ENCODE data around the gene ARHGEF7. TPM values are rescaled to one million over a fixed set of nuclear protein-coding genes. Genes with fewer than 3 reads are reported as not detected.

ARHGEF7 gene
- total and polyA plus RNA-seq, 8 donors: 11.6 to 126 (median 49.7) TPM

- Histone ChIP-seq H3K27me3 (peaks cover 0 to 66% (median 31%) of the 10 kb centered on the region in 3 donors), H3K27ac (no peak overlapping the region), H3K4me3 (no peak overlapping the region), H3K36me3 (no peaks in the 10 kb centered on the region), H3K4me1 (no peaks in the 10 kb centered on the region), H3K9me3 (no peaks in the 10 kb centered on the region)
- no peak for DNase-seq
- WGBS, 5 donors: 67 to 77% (median 71%) methylated on average over 9 of the region's 9 CpGs
- no peak for TF ChIP-seq CTCF (IDR thresholded peaks at IDR 0.05)
- no peak for TF ChIP-seq POLR2A (IDR thresholded peaks at IDR 0.05)
- no peak for TF ChIP-seq POLR2AphosphoS5 (IDR thresholded peaks at IDR 0.05)
- TF ChIP-seq EP300 (IDR thresholded peaks at IDR 0.05): no peak
- intact Hi-C loops (cut with DNase I; ENCODE audit: low total_unique reads): no loop called here
These were observed 19.1 kb upstream of the ARHGEF7 start for GRCh38 chr13:111095911-111096501.

GRCh38 chr13:111099290-111099689 is 15.8 kb upstream of the ARHGEF7 start:
- Histone ChIP-seq H3K27ac (no peak overlapping the region), H3K9me3 (peaks cover 0 to 13% (median 10%) of the 10 kb centered on the region in 4 donors), H3K4me1 (no peaks in the 10 kb centered on the region), H3K36me3 (no peaks in the 10 kb centered on the region), H3K27me3 (peaks cover 0 to 53% (median 21%) of the 10 kb centered on the region in 3 donors), H3K4me3 (no peak overlapping the region)
- WGBS, 5 donors: 54 to 76% (median 70%) methylated on average over 1 of the region's 1 CpG
- TF ChIP-seq POLR2AphosphoS5 (IDR thresholded peaks at IDR 0.05): no peak
- TF ChIP-seq CTCF (IDR thresholded peaks at IDR 0.05): no peak
- no peak for TF ChIP-seq POLR2A (IDR thresholded peaks at IDR 0.05)
- no peak for DNase-seq
- intact Hi-C loops (cut with DNase I; ENCODE audit: low total_unique reads): no loop called here

- peaks cover 0 to 12% (median 2%) of the 10 kb centered on the region in 4 donors for H3K9me3 ChIP-seq
- peaks cover 0 to 62% (median 23%) of the 10 kb centered on the region in 3 donors for H3K27me3 ChIP-seq
- TF ChIP-seq EP300 (IDR thresholded peaks at IDR 0.05): no peak
- peaks cover 7 to 11% (median 10%) of the 10 kb centered on the region in 4 donors for H3K4me1 ChIP-seq
- no peak for DNase-seq
- H3K4me3 ChIP-seq: no peak overlapping the region
- intact Hi-C loops (cut with DNase I; ENCODE audit: low total_unique reads): no loop called here
- no peak overlapping the region for H3K27ac ChIP-seq
- WGBS, 5 donors: 67 to 77% (median 71%) methylated on average over 2 of the region's 2 CpGs
- no peaks in the 10 kb centered on the region for H3K36me3 ChIP-seq
These were observed 5.1 kb upstream of the ARHGEF7 start for GRCh38 chr13:111110054-111110453.

GRCh38 chr13:111111376-111111937 is 3.7 kb upstream of the ARHGEF7 start:
- no peak overlapping the region for H3K27ac ChIP-seq
- peaks cover 0 to 7% (median 0%) of the 10 kb centered on the region in 4 donors for H3K9me3 ChIP-seq
- H3K27me3 ChIP-seq: peaks cover 0 to 76% (median 34%) of the 10 kb centered on the region in 3 donors
- H3K4me3 ChIP-seq: no peak overlapping the region
- 82 to 91% (median 87%) methylated on average over 7 of the region's 7 CpGs for WGBS, 5 donors
- intact Hi-C loops (cut with DNase I; ENCODE audit: low total_unique reads): no loop called here
- no peaks in the 10 kb centered on the region for H3K36me3 ChIP-seq
- H3K4me1 ChIP-seq: peaks cover 18 to 22% (median 21%) of the 10 kb centered on the region in 4 donors
- no peak for TF ChIP-seq POLR2AphosphoS5 (IDR thresholded peaks at IDR 0.05)
- TF ChIP-seq EP300 (IDR thresholded peaks at IDR 0.05): no peak
- TF ChIP-seq CTCF (IDR thresholded peaks at IDR 0.05): no peak
- TF ChIP-seq POLR2A (IDR thresholded peaks at IDR 0.05): no peak
- DNase-seq: no peak

- H3K9me3 ChIP-seq: peaks cover 0 to 7% (median 0%) of the 10 kb centered on the region in 4 donors
- intact Hi-C loops (cut with DNase I; ENCODE audit: low total_unique reads): no loop called here
- TF ChIP-seq EP300 (IDR thresholded peaks at IDR 0.05): no peak
- no peak for TF ChIP-seq POLR2A (IDR thresholded peaks at IDR 0.05)
- TF ChIP-seq CTCF (IDR thresholded peaks at IDR 0.05): no peak
- no peak for TF ChIP-seq POLR2AphosphoS5 (IDR thresholded peaks at IDR 0.05)
- no peak overlapping the region for H3K4me3 ChIP-seq
- no peak overlapping the region for H3K27ac ChIP-seq
- no peaks in the 10 kb centered on the region for H3K36me3 ChIP-seq
- no peak for DNase-seq
- 85 to 89% (median 87%) methylated on average over 9 of the region's 9 CpGs for WGBS, 5 donors
- peaks cover 0 to 83% (median 36%) of the 10 kb centered on the region in 3 donors for H3K27me3 ChIP-seq
- H3K4me1 ChIP-seq: peaks cover 18 to 25% (median 22%) of the 10 kb centered on the region in 4 donors
These were observed 2.9 kb upstream of the ARHGEF7 start for GRCh38 chr13:111112196-111112595.

All from stomach (tissue), 9 donors.